Measurements from ENCODE around the gene PEAR1. TPM values are rescaled to one million over a fixed set of nuclear protein-coding genes. Genes with fewer than 3 reads are reported as not detected.

Gene PEAR1
- total RNA-seq, 4 donors from 2014 or later, result 4.3 to 11.2 (median 6.0) TPM

DNA sequence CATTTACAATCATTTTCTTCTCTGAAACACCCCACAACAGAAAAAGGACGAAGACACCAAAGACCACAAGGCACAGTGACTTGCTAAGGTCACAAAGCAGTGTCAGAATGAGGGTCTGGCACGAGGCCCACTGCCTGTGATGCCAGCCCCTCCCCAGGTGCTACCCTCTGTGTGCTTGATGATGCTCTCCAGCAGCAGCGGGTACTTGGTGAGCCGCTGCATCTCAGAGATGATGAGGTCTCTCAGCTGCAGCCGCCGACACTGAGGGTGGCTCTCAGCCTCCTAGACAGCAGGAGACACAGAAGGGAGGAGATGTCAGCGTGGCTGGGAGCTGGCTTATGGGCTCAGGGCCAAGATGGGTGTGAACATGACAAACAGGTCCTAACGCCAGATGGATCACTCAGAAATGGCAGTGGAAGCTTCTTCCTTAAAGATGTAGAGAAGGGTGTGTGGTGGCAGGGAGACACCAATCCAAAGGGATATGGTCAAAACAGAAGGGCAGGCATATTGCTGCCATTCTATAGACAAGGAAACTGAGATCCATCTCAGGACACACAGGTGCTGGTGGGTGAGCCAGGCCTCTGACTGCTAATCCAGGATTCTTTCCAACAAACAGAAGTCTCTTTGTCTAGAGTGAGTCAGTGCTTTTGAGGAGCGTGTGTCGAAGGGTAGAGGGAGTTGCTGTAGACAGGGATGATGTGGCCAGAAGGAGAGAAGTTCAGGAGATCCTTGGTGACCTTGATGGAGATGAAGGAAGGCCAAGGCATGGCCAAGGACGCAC is 52.6 kb downstream of the PEAR1 start:
- in situ Hi-C loops (cut with MboI; ENCODE audit: low sequenced_read_pairs in 4 of 4), result no loop called here
- intact Hi-C loops (cut with DNase I; ENCODE audit: low total_unique reads), result no loop called here
- H3K27me3 ChIP-seq, result no peaks in the 10 kb centered on the region
- no peak overlapping the region for H3K27ac ChIP-seq
- no peak overlapping the region for H3K4me3 ChIP-seq
- ATAC-seq (no peak), DNase-seq (no peak)
- no peaks in the 10 kb centered on the region for H3K4me1 ChIP-seq
- no peak for TF ChIP-seq POLR2A (IDR thresholded peaks at IDR 0.05)
- TF ChIP-seq, protein P1, sequence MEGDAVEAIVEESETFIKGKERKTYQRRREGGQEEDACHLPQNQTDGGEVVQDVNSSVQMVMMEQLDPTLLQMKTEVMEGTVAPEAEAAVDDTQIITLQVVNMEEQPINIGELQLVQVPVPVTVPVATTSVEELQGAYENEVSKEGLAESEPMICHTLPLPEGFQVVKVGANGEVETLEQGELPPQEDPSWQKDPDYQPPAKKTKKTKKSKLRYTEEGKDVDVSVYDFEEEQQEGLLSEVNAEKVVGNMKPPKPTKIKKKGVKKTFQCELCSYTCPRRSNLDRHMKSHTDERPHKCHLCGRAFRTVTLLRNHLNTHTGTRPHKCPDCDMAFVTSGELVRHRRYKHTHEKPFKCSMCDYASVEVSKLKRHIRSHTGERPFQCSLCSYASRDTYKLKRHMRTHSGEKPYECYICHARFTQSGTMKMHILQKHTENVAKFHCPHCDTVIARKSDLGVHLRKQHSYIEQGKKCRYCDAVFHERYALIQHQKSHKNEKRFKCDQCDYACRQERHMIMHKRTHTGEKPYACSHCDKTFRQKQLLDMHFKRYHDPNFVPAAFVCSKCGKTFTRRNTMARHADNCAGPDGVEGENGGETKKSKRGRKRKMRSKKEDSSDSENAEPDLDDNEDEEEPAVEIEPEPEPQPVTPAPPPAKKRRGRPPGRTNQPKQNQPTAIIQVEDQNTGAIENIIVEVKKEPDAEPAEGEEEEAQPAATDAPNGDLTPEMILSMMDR (IDR thresholded peaks at IDR 0.05 in 4 of 5, conservative IDR thresholded peaks at IDR 0.05 in 1 of 5), result no peak
- H3K36me3 ChIP-seq, result peaks cover 0 to 95% of the 10 kb centered on the region in 2 donors
- no peaks in the 10 kb centered on the region for H3K9me3 ChIP-seq

DNA sequence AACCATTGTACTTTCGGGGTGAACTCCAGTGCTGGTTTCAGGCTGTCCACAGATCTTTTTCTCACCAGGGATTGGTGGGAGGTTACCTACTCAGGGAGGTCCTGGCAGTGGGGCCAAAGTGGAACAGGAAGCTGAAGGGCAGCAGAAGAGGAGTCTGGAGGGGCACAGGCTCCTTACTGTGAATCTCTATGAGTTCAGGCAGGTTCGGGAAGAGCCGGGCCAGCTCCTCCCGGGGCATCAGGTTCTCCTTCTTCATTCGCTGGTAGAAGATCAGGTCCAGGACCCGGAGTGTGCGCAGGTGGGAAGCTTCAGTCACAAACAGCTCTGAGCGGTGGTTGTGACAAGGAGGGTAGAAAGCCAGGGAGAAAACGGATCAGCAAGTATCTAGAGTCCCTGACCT is 53.6 kb downstream of the PEAR1 start:
- H3K4me3 ChIP-seq, result no peak overlapping the region
- H3K36me3 ChIP-seq, result peaks cover 0 to 95% of the 10 kb centered on the region in 2 donors
- TF ChIP-seq, protein P1 (IDR thresholded peaks at IDR 0.05 in 4 of 5, conservative IDR thresholded peaks at IDR 0.05 in 1 of 5), result no peak
- TF ChIP-seq POLR2A (IDR thresholded peaks at IDR 0.05), result no peak
- H3K27ac ChIP-seq, result no peak overlapping the region
- no peaks in the 10 kb centered on the region for H3K27me3 ChIP-seq
- ATAC-seq (no peak), DNase-seq (no peak)
- intact Hi-C loops (cut with DNase I; ENCODE audit: low total_unique reads), result no loop called here
- H3K9me3 ChIP-seq, result no peaks in the 10 kb centered on the region
- in situ Hi-C loops (cut with MboI; ENCODE audit: low sequenced_read_pairs in 4 of 4), result no loop called here
- H3K4me1 ChIP-seq, result no peaks in the 10 kb centered on the region

DNA sequence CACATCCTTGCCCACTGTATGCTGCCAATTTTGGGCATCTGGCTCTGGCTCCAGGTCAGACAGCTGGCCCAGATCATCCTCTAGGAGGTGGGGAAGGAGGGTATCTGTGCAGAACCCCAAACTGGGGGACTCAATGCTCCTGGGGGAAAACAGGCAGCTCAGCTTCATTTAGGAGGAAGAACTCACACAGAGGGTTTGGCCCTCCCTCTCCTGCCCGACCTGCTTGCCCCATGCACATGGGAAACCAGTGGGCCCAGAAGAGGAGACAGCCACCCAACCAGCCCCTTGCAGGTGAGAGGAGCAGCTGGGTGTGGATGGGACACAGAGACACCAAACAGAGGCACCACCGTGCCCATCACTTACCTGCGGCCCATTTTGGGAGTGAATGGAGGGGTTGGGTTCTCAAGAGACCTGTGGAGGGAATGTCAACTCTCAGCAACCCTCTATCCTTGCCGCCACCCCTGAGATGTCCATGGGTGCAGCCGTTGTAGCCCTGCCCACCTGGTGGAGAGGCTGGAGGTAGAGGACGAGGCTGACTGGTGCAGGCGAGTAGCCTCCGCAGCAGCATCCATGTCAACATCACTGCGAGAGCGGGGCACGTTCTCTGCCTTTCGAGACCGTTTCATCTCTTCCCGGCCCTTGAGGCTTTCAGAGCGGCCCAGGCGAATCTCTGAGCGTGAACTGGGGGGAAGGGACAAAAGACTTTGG is 54.5 kb downstream of the PEAR1 start:
- H3K4me3 ChIP-seq, result no peak overlapping the region
- H3K27me3 ChIP-seq, result no peaks in the 10 kb centered on the region
- H3K27ac ChIP-seq, result no peak overlapping the region
- ATAC-seq (no peak), DNase-seq (no peak)
- in situ Hi-C loops (cut with MboI; ENCODE audit: low sequenced_read_pairs in 4 of 4), result no loop called here
- H3K4me1 ChIP-seq, result no peaks in the 10 kb centered on the region
- no peaks in the 10 kb centered on the region for H3K9me3 ChIP-seq
- peaks cover 0 to 87% of the 10 kb centered on the region in 2 donors for H3K36me3 ChIP-seq
- TF ChIP-seq POLR2A (IDR thresholded peaks at IDR 0.05), result no peak
- TF ChIP-seq, protein P1 (IDR thresholded peaks at IDR 0.05 in 4 of 5, conservative IDR thresholded peaks at IDR 0.05 in 1 of 5), result no peak
- intact Hi-C loops (cut with DNase I; ENCODE audit: low total_unique reads), result no loop called here

DNA sequence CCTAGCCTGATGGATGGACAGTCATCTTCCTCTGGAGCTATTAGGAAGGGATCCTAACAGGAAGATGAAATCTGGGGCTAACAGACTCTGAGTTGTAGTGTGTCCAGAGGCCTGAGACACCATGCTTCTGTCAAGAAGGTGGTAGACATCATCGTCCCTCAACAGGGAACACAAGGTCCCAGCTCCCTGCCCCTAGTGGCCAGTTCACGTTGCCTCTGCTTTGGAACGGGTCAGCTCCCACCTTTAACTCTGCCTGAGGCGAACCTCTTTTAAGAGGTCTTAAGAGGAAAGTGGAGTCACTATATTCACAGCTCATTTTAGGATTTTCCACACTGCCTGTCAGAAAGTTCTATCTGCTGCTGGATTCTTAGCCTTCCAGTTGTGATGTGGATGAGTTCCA is 55.2 kb downstream of the PEAR1 start:
- ATAC-seq, result no peak
- Histone ChIP-seq H3K4me3 (no peak overlapping the region), H3K27me3 (no peaks in the 10 kb centered on the region), H3K27ac (no peak overlapping the region), H3K36me3 (peaks cover 0 to 81% of the 10 kb centered on the region in 2 donors), H3K4me1 (no peaks in the 10 kb centered on the region), H3K9me3 (no peaks in the 10 kb centered on the region)
- intact Hi-C loops (cut with DNase I; ENCODE audit: low total_unique reads), result no loop called here
- no peak for TF ChIP-seq POLR2A (IDR thresholded peaks at IDR 0.05)
- TF ChIP-seq, protein P1 (IDR thresholded peaks at IDR 0.05 in 4 of 5, conservative IDR thresholded peaks at IDR 0.05 in 1 of 5), result no peak
- DNase-seq, result no peak
- in situ Hi-C loops (cut with MboI; ENCODE audit: low sequenced_read_pairs in 4 of 4), result no loop called here
